Kidney (tissue), 14 donors: ENCODE measurements around the gene PCNX2. TPM values are rescaled to one million over a fixed set of nuclear protein-coding genes. Genes with fewer than 3 reads are reported as not detected.

Experiments
- DNase-seq, 5 donors: peaks; one replicate each; pipeline ENCODE4 v3.0.0-alpha.2; 2013 to 2020
- FAIRE-seq: peaks from 2 replicates; lab custom pipeline; 2012; peaks lifted over from hg19 to GRCh38; lab: Jason Lieb, UNC
- H3K27ac ChIP-seq, 2 donors: one replicate each; pipeline ENCODE4 v1.7.0; 2013; ENCODE audit warnings: low read depth in 2 of 2, low read length in 2 of 2, inconsistent platforms in 1 of 2
- H3K27me3 ChIP-seq: one replicate; pipeline ENCODE4 v1.7.1; 2013; ENCODE audit warnings: low read length, inconsistent platforms; ENCODE audit not compliant: control insufficient read depth, insufficient read depth
- H3K36me3 ChIP-seq, 3 donors: one replicate each; pipeline versions ENCODE4 v1.7.0 to v1.7.1; 2013; ENCODE audit warnings: low read length in 3 of 3, control low read depth in 1 of 3, inconsistent platforms in 1 of 3; ENCODE audit not compliant: insufficient read depth in 3 of 3, control insufficient read depth in 2 of 3
- H3K4me1 ChIP-seq, 3 donors: one replicate each; pipeline versions ENCODE4 v1.7.0 to v1.7.1; 2013; ENCODE audit warnings: low read length in 3 of 3, inconsistent platforms in 1 of 3, low read depth in 1 of 3; ENCODE audit not compliant: control insufficient read depth in 2 of 3, insufficient read depth in 2 of 3
- H3K4me3 ChIP-seq, 3 donors: one replicate each; pipeline versions ENCODE4 v1.7.0 to v1.8.1; 2013; ENCODE audit warnings: low read length in 3 of 3, control low read depth in 1 of 3, inconsistent platforms in 1 of 3
- H3K9ac ChIP-seq, 3 donors: one replicate each; pipeline versions ENCODE4 v1.7.0 to v1.7.1; 2013; ENCODE audit warnings: low read length in 3 of 3, control low read depth in 1 of 3, inconsistent platforms in 1 of 3
- H3K9me3 ChIP-seq, 3 donors: one replicate each; pipeline versions ENCODE4 v1.7.0 to v1.7.1; 2013; ENCODE audit warnings: low read length in 3 of 3, control low read depth in 1 of 3, inconsistent platforms in 1 of 3; ENCODE audit not compliant: control insufficient read depth in 2 of 3, insufficient read depth in 1 of 3
- intact Hi-C: fragments of 100-400 bp; cut with DNase I; formaldehyde crosslinking; loops from one replicate; pipeline ENCODE4 v1.11.1; 2022
- polyA plus RNA-seq: library from polyadenylated mRNA; stranded (reverse); fragments of 350-450 nt; fragmentation: Illumina TruSeq; extraction: RNeasy Lipid Tissue Mini Kit (QIAGEN cat#74804); gene quantifications from one replicate; pipeline ENCODE4 v1.2.3, GENCODE V29; 2014; ENCODE audit warnings: low read depth, low replicate concordance; ENCODE audit not compliant: insufficient read depth
- total RNA-seq: library from RNA; stranded (reverse); fragmentation: NEBNext Ultra II Directional; extraction: Animal tissue kit (Norgen Biotek cat#: 25700); gene quantifications from one replicate; pipeline ENCODE4 v1.2.1, GENCODE V29; 2021
- TF ChIP-seq, protein P1 (sequence below): IDR thresholded peaks from 3 replicates; pipeline ENCODE4 v1.5.1; 2012; ENCODE audit warnings: mild to moderate bottlenecking, moderate library complexity, borderline replicate concordance; ENCODE audit not compliant: insufficient read depth; ENCODE audit errors: extremely low read depth
- donor health status: control.
- donor health status: control.
- donor health status: control.
- donor health status: control.
- donor health status: control.
- donor health status: DM: yes; HTN: yes; CAD: no.
- donor health status: Normal renal cell carcinoma (clear cell type).

The PCNX2 gene
- total and polyA plus RNA-seq, 2 donors from 2014 or later, result 5.2 to 29.2 TPM

- Histone ChIP-seq H3K36me3 (no peaks in the 10 kb centered on the region), H3K4me3 (no peak overlapping the region), H3K27ac (no peak overlapping the region), H3K9ac (no peak overlapping the region), H3K4me1 (no peaks in the 10 kb centered on the region), H3K9me3 (no peaks in the 10 kb centered on the region), H3K27me3 (no peaks in the 10 kb centered on the region)
- TF ChIP-seq, protein P1, sequence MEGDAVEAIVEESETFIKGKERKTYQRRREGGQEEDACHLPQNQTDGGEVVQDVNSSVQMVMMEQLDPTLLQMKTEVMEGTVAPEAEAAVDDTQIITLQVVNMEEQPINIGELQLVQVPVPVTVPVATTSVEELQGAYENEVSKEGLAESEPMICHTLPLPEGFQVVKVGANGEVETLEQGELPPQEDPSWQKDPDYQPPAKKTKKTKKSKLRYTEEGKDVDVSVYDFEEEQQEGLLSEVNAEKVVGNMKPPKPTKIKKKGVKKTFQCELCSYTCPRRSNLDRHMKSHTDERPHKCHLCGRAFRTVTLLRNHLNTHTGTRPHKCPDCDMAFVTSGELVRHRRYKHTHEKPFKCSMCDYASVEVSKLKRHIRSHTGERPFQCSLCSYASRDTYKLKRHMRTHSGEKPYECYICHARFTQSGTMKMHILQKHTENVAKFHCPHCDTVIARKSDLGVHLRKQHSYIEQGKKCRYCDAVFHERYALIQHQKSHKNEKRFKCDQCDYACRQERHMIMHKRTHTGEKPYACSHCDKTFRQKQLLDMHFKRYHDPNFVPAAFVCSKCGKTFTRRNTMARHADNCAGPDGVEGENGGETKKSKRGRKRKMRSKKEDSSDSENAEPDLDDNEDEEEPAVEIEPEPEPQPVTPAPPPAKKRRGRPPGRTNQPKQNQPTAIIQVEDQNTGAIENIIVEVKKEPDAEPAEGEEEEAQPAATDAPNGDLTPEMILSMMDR, result no peak
- no peak for FAIRE-seq
- intact Hi-C loops, result no loop called here
- DNase-seq, result no peak
Measured at GRCh38 chr1:233268389-233269022, 27.0 kb downstream of the PCNX2 start.

DNA sequence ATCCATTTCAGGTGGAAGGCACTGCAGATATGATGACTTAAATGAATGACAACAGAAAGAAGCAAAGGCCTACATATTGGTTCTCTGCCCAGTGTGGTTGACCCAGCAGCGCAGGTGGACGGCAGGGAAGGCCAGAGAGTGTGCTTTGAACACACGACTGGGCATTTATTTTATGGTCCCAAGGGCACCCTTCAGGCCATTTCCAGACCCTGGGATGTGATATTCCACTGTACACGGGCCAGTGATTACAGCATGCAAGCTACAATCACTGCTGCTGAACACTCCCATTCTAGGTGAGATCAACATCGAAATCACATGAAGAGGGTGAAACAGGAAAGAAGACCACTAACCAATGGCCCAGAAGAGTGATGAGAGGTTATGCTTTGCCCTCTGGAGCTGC is 33.8 kb downstream of the PCNX2 start:
- Histone ChIP-seq H3K9ac (no peak overlapping the region), H3K27ac (no peak overlapping the region), H3K36me3 (peaks cover 0 to 6% (median 0%) of the 10 kb centered on the region in 3 donors), H3K27me3 (no peaks in the 10 kb centered on the region), H3K4me3 (no peak overlapping the region), H3K4me1 (no peaks in the 10 kb centered on the region), H3K9me3 (no peaks in the 10 kb centered on the region)
- no peak for FAIRE-seq
- DNase-seq, result no peak
- TF ChIP-seq, protein P1, result no peak
- intact Hi-C loops, result no loop called here

- H3K9ac ChIP-seq, result no peak overlapping the region
- no peaks in the 10 kb centered on the region for H3K9me3 ChIP-seq
- FAIRE-seq (no peak), DNase-seq (no peak)
- H3K4me1 ChIP-seq, result no peaks in the 10 kb centered on the region
- no peaks in the 10 kb centered on the region for H3K27me3 ChIP-seq
- H3K27ac ChIP-seq, result no peak overlapping the region
- H3K36me3 ChIP-seq, result peaks cover 0 to 6% (median 0%) of the 10 kb centered on the region in 3 donors
- no peak overlapping the region for H3K4me3 ChIP-seq
- intact Hi-C loops, result no loop called here
- TF ChIP-seq, protein P1, result no peak
Measured at GRCh38 chr1:233261206-233261605, 34.3 kb downstream of the PCNX2 start.

GRCh38 chr1:233257786-233258185 is 37.7 kb downstream of the PCNX2 start:
- H3K4me3 ChIP-seq, result no peak overlapping the region
- FAIRE-seq (no peak), DNase-seq (no peak)
- H3K9ac ChIP-seq, result no peak overlapping the region
- H3K9me3 ChIP-seq, result no peaks in the 10 kb centered on the region
- no peaks in the 10 kb centered on the region for H3K4me1 ChIP-seq
- intact Hi-C loops, result no loop called here
- H3K27ac ChIP-seq, result no peak overlapping the region
- peaks cover 0 to 6% (median 0%) of the 10 kb centered on the region in 3 donors for H3K36me3 ChIP-seq
- TF ChIP-seq, protein P1, result no peak
- no peaks in the 10 kb centered on the region for H3K27me3 ChIP-seq
